NCI-H2227 treated with DMSO at 0.1 percent for 48 hours (cell line): ENCODE measurements around the gene IFITM1.
"Not testable (repeated sequence)": the region's sequence is repeated elsewhere in the genome, so short reads cannot be mapped to it uniquely, and the experiment has no call there.

ENCODE experiments used
- DNase-seq: peaks from one replicate; lab custom pipeline; 2025; lab: John Stamatoyannopoulos, UW

IFITM1 gene

DNA sequence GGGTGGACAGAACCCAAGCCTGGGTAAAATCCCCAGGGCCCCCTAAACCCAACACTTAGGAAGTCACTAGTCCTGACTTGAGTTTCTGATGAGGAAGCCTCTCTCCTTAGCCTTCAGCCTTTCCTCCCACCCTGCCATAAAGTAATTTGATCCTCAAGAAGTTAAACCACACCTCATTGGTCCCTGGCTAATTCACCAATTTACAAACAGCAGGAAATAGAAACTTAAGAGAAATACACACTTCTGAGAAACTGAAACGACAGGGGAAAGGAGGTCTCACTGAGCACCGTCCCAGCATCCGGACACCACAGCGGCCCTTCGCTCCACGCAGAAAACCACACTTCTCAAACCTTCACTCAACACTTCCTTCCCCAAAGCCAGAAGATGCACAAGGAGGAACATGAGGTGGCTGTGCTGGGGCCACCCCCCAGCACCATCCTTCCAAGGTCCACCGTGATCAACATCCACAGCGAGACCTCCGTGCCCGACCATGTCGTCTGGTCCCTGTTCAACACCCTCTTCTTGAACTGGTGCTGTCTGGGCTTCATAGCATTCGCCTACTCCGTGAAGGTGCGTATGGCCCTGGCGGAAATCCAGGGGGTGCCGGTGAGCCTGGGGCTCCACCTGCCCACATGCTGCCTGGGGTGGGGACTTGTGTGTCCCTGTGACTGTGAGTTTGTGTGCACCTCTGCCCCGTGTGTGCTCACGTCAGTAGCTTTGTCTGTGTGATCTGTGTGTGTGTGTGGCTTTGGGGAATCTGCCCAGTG, at the start of gene IFITM1:
Gene IFITM1, plus strand, starts transcription at position 254 of the 767 bp plus-strand sequence. Its CDS starts 131 bp downstream, at position 385.
- no peak for DNase-seq

- no peak for DNase-seq
These were observed 47.0 kb upstream of the IFITM1 start for GRCh38 chr11:266676-267439.

GRCh38 chr11:267491-267994, 46.3 kb upstream of the IFITM1 start:
- DNase-seq, result no peak

DNA sequence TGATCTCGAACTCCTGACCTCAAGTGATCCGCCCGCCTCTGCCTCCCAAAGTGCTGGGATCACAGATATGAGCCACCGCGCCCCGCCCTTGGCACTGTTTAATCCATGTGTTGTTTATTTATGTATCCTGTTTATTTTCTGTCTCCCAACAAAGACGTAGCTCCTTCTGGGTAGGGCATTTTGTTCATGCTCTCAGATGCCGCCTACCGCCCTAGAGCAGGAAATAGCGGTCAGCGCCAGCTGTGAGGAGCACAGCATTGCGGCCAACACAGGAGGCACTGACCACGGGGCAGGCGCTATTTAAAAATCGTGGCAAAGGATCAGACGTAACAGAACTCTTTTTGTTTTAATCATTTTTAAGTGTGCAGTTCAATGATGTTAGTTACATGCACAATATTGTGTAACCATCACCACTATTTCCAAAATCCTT, 45.1 kb upstream of the IFITM1 start:
- DNase-seq, result not testable (repeated sequence)

- no peak for DNase-seq
These were observed 44.5 kb upstream of the IFITM1 start for GRCh38 chr11:269146-269890.

DNA sequence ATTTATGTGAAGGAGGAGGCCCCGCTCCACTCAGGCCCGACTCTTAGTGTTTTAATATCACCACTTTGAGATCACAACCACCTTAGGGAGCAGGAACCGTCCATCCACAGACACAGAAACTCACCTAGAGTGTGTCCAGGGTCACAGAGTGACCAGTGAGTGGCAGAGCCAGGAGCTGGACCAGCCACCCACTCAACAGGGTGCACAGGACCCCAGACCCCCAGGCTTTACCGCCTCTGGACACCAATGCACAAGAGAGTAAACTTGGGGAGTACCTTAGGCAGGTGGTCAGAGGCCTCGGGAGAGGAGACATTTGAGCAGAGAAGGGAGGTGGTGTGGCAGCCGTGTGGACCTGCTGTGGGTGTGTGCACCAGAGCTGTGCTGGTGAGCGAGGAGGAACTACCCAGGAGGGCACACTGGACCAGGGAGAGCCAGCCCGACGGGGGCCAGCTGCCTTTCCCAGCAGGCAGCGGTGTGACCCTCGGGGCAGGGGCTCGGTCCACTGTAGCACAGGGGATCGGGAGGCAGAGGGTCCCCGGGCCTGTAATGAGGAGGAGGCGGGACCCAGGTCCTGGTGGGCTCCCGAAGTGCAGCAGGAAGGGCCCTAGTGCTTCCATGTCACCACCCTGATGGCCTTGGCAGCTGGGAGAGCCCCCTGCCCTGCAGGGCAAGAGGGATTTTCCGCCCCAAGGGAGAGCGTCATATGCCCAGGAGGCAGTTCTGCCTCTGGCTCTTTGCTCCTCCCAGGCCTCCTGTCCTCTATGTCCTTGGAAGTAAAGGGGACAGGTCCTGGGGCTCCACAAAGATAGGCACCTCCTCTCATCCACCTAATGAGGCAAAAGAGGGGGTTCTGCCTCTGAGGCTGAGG, 43.2 kb upstream of the IFITM1 start:
- DNase-seq, result no peak

GRCh38 chr11:271319-271715, 42.5 kb upstream of the IFITM1 start:
- DNase-seq, result no peak

DNA sequence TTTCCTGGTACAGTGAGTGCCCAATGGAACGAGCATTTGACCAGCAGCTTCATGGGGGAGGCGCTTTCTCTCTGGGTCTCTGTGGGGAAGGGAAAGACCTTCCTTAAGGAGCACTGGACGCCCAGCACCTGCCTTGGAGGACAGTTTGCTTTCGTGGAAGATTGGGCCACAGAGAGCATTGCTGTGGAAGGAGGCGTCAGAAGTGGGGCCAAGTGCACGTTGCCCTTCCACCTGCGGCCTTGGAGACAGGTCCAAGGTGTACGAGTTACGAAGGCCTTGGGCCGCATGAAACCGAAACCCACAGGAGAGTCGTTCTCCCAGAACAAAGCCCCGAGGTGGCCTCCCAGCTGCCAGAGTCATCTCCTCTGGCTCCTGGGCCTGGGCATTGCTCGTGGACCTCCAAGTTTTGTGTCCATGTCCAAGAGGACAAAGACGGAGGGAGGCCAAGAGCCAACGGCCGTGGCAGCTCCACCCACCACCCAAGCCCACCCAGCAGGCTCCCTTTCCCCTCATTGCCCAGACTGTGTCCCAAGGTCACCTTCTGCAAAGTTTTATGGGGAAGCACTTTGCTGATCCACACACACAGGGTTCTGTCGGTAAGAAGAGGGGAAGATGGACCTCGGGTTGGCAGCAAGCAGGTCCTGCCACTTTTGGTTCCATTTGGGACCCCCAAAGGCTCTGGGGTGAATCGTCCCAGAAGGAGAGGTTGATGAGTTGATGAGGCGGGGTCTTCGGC, 41.5 kb upstream of the IFITM1 start:
- no peak for DNase-seq

- DNase-seq, result no peak
These were observed 41.0 kb upstream of the IFITM1 start for GRCh38 chr11:272931-273198.

DNA sequence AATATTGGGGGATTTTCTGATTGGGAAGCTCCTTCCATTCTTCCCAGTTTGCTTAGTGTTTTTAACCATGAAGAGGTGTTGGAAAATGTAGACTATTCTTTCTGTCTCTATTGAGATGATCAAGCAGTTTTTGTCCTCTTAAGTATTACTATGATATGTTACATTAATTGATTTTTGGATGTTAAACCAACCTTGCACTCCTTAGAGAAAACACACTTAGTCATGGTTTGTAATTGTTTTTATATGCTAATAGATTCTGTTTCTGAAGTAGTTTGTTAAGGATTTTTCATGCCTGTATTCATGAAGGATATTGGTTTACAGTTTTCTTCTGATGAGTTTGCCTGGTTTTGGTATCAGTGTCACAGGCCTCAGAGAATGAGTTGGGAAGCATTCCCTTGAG, 37.6 kb upstream of the IFITM1 start:
- DNase-seq, result no peak

GRCh38 chr11:278001-278951, 35.6 kb upstream of the IFITM1 start, which contains the start of gene NLRP6:
TSS of gene NLRP6 (plus strand) at chr11:278407. CDS start at chr11:278570, 163 bp downstream.
- DNase-seq, result no peak

GRCh38 chr11:279040-279965, 34.5 kb upstream of the IFITM1 start:
- no peak for DNase-seq

DNA sequence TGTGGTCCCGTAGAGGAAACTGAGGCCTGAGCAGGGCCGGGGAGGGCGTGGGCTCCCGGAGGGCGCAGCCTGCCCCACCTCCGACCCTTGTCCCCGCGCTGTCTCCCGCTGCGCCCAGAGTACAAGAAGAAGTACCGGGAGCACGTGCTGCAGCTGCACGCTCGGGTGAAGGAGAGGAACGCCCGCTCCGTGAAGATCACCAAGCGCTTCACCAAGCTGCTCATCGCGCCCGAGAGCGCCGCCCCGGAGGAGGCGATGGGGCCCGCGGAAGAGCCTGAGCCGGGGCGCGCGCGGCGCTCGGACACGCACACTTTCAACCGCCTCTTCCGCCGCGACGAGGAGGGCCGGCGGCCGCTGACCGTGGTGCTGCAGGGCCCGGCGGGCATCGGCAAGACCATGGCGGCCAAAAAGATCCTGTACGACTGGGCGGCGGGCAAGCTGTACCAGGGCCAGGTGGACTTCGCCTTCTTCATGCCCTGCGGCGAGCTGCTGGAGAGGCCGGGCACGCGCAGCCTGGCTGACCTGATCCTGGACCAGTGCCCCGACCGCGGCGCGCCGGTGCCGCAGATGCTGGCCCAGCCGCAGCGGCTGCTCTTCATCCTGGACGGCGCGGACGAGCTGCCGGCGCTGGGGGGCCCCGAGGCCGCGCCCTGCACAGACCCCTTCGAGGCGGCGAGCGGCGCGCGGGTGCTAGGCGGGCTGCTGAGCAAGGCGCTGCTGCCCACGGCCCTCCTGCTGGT, 33.7 kb upstream of the IFITM1 start:
- DNase-seq, result no peak

- DNase-seq, result no peak
These were observed 32.9 kb upstream of the IFITM1 start for GRCh38 chr11:280706-281485.

DNA sequence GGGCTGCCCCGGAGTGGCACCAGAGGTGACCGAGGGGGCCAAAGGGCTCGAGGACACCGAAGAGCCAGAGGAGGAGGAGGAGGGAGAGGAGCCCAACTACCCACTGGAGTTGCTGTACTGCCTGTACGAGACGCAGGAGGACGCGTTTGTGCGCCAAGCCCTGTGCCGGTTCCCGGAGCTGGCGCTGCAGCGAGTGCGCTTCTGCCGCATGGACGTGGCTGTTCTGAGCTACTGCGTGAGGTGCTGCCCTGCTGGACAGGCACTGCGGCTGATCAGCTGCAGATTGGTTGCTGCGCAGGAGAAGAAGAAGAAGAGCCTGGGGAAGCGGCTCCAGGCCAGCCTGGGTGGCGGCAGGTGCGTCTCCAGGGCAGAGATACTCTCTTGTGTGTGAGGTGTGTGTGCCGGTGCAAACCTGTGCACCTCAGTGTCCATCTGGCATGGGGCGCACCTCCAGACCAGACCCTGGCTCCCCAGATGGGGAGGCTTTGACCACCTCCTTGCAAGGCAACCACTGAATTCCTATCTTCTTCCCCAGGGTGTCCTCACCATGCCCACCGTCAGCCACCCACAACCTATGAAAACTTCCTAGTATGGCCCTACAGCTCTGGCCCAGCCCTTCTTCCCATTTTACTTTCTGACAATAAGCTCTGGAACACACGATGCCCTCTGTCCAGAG, 32.2 kb upstream of the IFITM1 start:
- no peak for DNase-seq

- DNase-seq, result no peak
These were observed 31.7 kb upstream of the IFITM1 start for GRCh38 chr11:282171-282570.
